Stomach (tissue), 4 donors: ENCODE data around the gene ADAM12.

ENCODE experiments used
- CTCF ChIP-seq, 7 experiments: fragments of 450-650 bp in 4 of 7; fragments of 200-600 bp in 3 of 7; sonication (generic) in 3 of 7; IDR thresholded peaks; one replicate each; pipeline ENCODE4 v1.5.1; 2016 to 2019; ENCODE audit warnings: antibody characterized with exemption in 7 of 7, control low read depth in 2 of 7, mild to moderate bottlenecking in 1 of 7
- POLR2A ChIP-seq, 4 donors: fragments of 450-650 bp; IDR thresholded peaks; one replicate each; pipeline ENCODE4 v1.6.1; 2016; ENCODE audit warnings: antibody characterized with exemption in 4 of 4, control low read depth in 2 of 4, mild to moderate bottlenecking in 1 of 4, moderate library complexity in 1 of 4

GRCh38 chr10:126073606-126074005 is 314.7 kb downstream of the ADAM12 start:
- no peak for TF ChIP-seq CTCF (IDR thresholded peaks at IDR 0.05)
- TF ChIP-seq POLR2A (IDR thresholded peaks at IDR 0.05) = no peak
